Measurements from ENCODE around the gene KRT6C. TPM values are rescaled to one million over a fixed set of nuclear protein-coding genes. Genes with fewer than 3 reads are reported as not detected.
"Not testable (repeated sequence)": the region's sequence is repeated elsewhere in the genome, so short reads cannot be mapped to it uniquely, and the experiment has no call there.

The KRT6C gene
- total and polyA plus RNA-seq, 2 experiments from 2014 or later: 0.07 to 0.18 TPM

DNA sequence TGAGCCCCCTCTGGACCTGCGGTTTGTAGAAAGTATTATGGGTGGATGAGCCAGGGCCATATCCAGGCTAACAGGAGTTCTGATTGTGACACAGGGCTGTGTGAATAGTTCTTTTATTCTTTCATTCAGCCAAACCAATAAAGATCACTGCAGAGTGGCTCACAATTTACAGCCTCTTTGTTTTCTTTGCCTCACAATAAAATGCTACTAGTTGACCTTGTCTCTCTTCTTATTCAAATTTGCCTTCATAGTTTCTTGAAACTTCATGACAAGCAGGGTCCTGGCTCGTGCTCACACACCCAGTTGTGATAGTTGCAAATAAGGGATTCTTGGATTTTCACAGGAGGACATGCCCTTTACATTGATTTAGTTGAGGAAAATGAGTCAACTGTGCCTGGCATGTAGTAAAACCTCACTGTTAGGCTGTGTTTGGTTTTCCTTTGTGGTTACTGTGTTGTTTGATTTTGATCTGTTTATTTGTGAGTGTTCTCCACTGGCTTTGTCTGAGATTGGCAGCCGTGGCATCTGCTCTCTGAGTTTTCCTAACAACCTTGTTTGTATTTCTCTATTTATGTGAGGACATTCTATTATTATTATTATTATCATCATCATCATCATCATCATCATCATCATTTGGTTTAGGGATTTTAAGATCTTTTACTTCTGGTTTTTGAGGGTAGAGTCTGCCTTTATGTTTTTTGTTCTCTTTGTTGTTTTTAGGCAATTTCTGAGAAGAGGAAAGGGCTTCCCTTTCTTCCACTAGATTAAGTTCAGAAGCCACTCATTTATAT, 19.0 kb downstream of the KRT6C start:
- H3K27me3 ChIP-seq: no peaks in the 10 kb centered on the region
- H3K27ac ChIP-seq: no peak overlapping the region
- no peak overlapping the region for H3K4me2 ChIP-seq
- H3K9me3 ChIP-seq (ENCODE audit: low read depth): no peaks in the 10 kb centered on the region
- H4K20me1 ChIP-seq (ENCODE audit: insufficient read depth, poor library complexity, severe bottlenecking): no peaks in the 10 kb centered on the region
- no peak overlapping the region for H2AFZ ChIP-seq
- no peak overlapping the region for H3K4me3 ChIP-seq
- H3K79me2 ChIP-seq: no peaks in the 10 kb centered on the region
- no peak for DNase-seq (ENCODE audit: low spot score)
- 39% methylated on average over 3 of the region's 3 CpGs for WGBS (ENCODE audit: low lambda C conversion rate, missing lambda C conversion rate)
- no peak for TF ChIP-seq EZH2 (IDR thresholded peaks at IDR 0.05; ENCODE audit: borderline replicate concordance)
- TF ChIP-seq, protein P1, sequence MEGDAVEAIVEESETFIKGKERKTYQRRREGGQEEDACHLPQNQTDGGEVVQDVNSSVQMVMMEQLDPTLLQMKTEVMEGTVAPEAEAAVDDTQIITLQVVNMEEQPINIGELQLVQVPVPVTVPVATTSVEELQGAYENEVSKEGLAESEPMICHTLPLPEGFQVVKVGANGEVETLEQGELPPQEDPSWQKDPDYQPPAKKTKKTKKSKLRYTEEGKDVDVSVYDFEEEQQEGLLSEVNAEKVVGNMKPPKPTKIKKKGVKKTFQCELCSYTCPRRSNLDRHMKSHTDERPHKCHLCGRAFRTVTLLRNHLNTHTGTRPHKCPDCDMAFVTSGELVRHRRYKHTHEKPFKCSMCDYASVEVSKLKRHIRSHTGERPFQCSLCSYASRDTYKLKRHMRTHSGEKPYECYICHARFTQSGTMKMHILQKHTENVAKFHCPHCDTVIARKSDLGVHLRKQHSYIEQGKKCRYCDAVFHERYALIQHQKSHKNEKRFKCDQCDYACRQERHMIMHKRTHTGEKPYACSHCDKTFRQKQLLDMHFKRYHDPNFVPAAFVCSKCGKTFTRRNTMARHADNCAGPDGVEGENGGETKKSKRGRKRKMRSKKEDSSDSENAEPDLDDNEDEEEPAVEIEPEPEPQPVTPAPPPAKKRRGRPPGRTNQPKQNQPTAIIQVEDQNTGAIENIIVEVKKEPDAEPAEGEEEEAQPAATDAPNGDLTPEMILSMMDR (IDR thresholded peaks at IDR 0.05; ENCODE audit: poor library complexity): no peak
- no peak for TF ChIP-seq EZH2phosphoT487 (IDR thresholded peaks at IDR 0.05; ENCODE audit: low read depth, severe bottlenecking, unreplicated experiment)
- no peaks in the 10 kb centered on the region for H3K9me2 ChIP-seq (replicated peaks; ENCODE audit: insufficient read depth)
- H3K4me1 ChIP-seq (ENCODE audit: insufficient read depth): no peaks in the 10 kb centered on the region
- H3K36me3 ChIP-seq (replicated peaks; ENCODE audit: insufficient read depth, low read depth): no peaks in the 10 kb centered on the region

DNA sequence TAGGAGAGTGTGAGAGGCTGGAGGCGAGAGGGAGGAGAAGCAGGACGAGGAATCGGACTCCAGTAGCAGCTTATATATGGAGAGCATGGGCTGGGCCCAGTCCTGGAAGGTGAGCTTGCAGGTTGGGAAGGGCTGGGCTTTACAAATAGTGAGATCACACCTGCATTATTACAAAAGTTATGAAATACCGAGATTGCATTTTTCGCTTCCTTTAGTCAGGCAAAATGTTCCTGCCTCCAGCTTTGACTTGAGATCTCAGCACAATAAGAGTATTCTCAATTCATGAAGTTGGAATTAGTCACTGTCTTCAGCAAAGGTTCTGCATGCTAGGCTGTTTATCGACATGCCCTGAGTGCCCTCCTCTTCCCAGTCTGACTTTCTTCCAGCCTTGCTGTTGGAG, 21.5 kb downstream of the KRT6C start, which contains the start of gene KRT6B:
KRT6B (minus strand) TSS at position 46 of the 400 bp plus-strand sequence. CDS start 68 bp downstream, outside the sequence.
- Histone ChIP-seq H4K20me1 (ENCODE audit: insufficient read depth, poor library complexity, severe bottlenecking) (no peaks in the 10 kb centered on the region), H3K4me2 (no peak within 1 kb of the TSS), H3K36me3 (replicated peaks; ENCODE audit: insufficient read depth, low read depth) (no peaks in the 10 kb centered on the region), H3K79me2 (no peaks in the 10 kb centered on the region), H3K27me3 (no peaks in the 10 kb centered on the region), H3K9me2 (replicated peaks; ENCODE audit: insufficient read depth) (no peaks in the 10 kb centered on the region), H3K4me3 (no peak within 1 kb of the TSS), H3K27ac (no peak within 1 kb of the TSS), H3K9me3 (ENCODE audit: low read depth) (no peaks in the 10 kb centered on the region), H3K4me1 (ENCODE audit: insufficient read depth) (no peaks in the 10 kb centered on the region), H2AFZ (no peak within 1 kb of the TSS)
- no peak for TF ChIP-seq EZH2phosphoT487 (IDR thresholded peaks at IDR 0.05; ENCODE audit: low read depth, severe bottlenecking, unreplicated experiment)
- TF ChIP-seq, protein P1 (IDR thresholded peaks at IDR 0.05; ENCODE audit: poor library complexity): no peak
- no peak for TF ChIP-seq EZH2 (IDR thresholded peaks at IDR 0.05; ENCODE audit: borderline replicate concordance)
- DNase-seq (ENCODE audit: low spot score): no peak
- 89% methylated on average over 6 of the region's 6 CpGs for WGBS (ENCODE audit: low lambda C conversion rate, missing lambda C conversion rate)

DNA sequence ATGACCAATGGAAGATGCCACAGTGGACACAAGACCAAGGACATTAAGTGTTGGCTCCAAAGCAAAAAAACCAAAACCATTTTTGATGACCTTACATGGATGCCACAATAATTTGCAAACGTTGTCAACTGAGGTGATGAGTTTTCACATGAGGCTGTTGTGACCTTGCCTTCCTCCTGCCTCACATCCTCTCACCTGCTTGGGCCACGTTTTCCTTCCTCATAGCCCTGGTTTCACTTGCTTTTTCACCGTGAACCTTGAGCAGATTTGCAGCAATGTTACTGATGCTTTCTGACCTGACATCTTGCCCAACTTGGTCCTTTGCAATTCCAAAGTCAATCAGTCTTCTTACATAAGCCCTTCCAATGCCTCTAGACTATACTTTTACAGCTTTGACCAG, 25.4 kb downstream of the KRT6C start:
- peaks cover under 1% of the 10 kb centered on the region for H3K4me1 ChIP-seq (ENCODE audit: insufficient read depth)
- H3K79me2 ChIP-seq: no peaks in the 10 kb centered on the region
- no peaks in the 10 kb centered on the region for H3K9me2 ChIP-seq (replicated peaks; ENCODE audit: insufficient read depth)
- no peak overlapping the region for H3K27ac ChIP-seq
- H2AFZ ChIP-seq: no peak overlapping the region
- no peaks in the 10 kb centered on the region for H3K9me3 ChIP-seq (ENCODE audit: low read depth)
- no peaks in the 10 kb centered on the region for H3K27me3 ChIP-seq
- 55% methylated on average over 3 of the region's 3 CpGs for WGBS (ENCODE audit: low lambda C conversion rate, missing lambda C conversion rate)
- H3K4me3 ChIP-seq: no peak overlapping the region
- H3K36me3 ChIP-seq (replicated peaks; ENCODE audit: insufficient read depth, low read depth): no peaks in the 10 kb centered on the region
- TF ChIP-seq EZH2phosphoT487 (IDR thresholded peaks at IDR 0.05; ENCODE audit: low read depth, severe bottlenecking, unreplicated experiment): no peak
- TF ChIP-seq EZH2 (IDR thresholded peaks at IDR 0.05; ENCODE audit: borderline replicate concordance): no peak
- TF ChIP-seq, protein P1 (IDR thresholded peaks at IDR 0.05; ENCODE audit: poor library complexity): no peak
- no peak for DNase-seq (ENCODE audit: low spot score)
- no peak overlapping the region for H3K4me2 ChIP-seq
- H4K20me1 ChIP-seq (ENCODE audit: insufficient read depth, poor library complexity, severe bottlenecking): no peaks in the 10 kb centered on the region

DNA sequence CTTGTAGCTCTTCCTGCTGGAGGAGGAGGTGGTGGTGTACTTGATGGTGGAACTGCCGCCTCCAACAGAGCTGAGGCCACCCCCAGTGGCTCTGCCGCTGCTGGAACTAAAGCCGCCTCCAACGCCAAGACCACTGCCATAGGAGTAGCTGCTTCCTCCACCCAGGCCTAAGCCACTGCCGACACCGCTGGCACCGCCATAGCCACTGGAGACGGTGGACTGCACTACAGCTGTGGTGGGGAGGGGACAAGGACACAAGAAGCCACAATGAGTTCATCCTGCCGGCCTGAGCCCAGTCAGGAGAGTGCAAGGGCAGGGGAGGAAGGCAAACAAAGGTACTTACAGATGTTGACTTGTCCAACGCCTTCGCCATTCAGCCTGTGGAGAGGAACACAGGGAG, 26.4 kb downstream of the KRT6C start:
- not testable (repeated sequence) for H3K4me3 ChIP-seq; H3K27me3 ChIP-seq; H3K9me3 ChIP-seq (ENCODE audit: low read depth); H4K20me1 ChIP-seq (ENCODE audit: insufficient read depth, poor library complexity, severe bottlenecking); H3K79me2 ChIP-seq; H3K9me2 ChIP-seq (replicated peaks; ENCODE audit: insufficient read depth); H3K4me2 ChIP-seq; H3K36me3 ChIP-seq (replicated peaks; ENCODE audit: insufficient read depth, low read depth); H3K27ac ChIP-seq; H2AFZ ChIP-seq; DNase-seq (ENCODE audit: low spot score)
- 92% methylated on average over 11 of the region's 11 CpGs for WGBS (ENCODE audit: low lambda C conversion rate, missing lambda C conversion rate)
- peaks cover 11% of the 10 kb centered on the region for H3K4me1 ChIP-seq (ENCODE audit: insufficient read depth)
